HG03175 (cell line): ENCODE data around the gene ABHD17C.
"Not testable (repeated sequence)": the region's sequence is repeated elsewhere in the genome, so short reads cannot be mapped to it uniquely, and the experiment has no call there.

Experiments used
- ATAC-seq: cut with Tn5 transposase; IDR thresholded peaks from one replicate; pipeline ENCODE4 v1.9.1; 2021; ENCODE audit warnings: mild to moderate bottlenecking, moderate library complexity; ENCODE audit not compliant: unreplicated experiment

ABHD17C gene

DNA sequence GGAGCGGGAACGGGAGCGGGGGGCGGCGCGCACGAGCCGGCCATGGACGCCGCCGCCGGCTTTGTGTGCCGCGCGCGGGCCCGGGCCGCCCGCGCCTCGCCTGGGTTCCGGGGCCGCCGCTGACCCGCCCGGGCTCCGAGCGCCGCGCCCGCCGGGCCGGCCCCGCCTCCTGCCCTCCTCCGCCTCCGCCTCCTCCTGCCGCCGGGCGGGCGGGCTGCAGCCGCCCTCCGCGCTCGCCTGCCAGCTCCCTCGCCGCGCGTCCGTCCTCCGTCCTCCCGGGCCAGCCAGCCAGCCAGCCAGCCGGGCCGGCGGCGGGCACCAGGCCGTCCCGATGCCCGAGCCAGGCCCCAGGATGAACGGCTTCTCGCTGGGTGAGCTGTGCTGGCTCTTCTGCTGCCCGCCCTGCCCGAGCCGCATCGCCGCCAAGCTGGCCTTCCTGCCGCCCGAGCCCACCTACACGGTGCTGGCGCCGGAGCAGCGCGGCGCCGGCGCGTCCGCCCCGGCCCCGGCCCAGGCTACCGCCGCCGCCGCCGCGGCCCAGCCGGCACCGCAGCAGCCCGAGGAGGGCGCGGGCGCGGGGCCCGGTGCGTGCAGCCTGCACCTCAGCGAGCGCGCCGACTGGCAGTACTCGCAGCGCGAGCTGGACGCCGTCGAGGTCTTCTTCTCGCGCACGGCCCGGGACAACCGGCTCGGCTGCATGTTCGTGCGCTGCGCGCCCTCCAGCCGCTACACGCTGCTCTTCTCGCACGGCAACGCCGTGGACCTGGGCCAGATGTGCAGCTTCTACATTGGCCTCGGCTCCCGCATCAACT lies at the start of gene ABHD17C:
Gene ABHD17C (plus strand): TSS at position 212 of the 812 bp plus-strand sequence. CDS start 120 bp downstream, at position 332.
- peak; percentile 68 for ATAC-seq

DNA sequence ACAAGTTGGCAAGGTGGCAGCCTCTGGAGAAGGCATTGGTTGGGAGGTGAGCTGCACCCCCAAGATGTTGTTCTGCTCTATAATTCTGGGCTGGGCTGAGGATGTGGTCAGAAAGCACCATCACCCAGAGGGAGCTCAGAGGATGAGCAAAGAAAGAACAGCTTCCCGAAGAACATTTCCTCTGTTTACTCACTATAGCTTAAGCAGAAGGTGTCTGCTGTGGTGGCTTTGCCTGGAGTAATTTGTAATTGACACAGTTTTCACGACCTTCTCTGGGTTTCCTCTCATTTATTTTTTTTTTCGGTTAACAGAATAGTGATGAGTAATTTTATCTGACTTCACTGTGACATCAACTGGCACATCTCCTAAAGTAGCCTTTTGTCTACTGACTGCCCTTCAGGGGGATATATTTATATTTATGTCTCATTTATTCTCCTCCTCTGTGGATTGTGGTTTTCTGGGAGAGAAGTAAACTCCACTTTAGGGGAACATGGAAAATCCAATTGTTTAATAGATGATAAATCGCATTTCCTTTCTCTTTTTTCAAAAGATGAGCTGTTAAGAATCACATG lies 49.5 kb upstream of the ABHD17C start:
- no peak for ATAC-seq

GRCh38 chr15:80647424-80647823 lies 47.7 kb upstream of the ABHD17C start:
- not testable (repeated sequence) for ATAC-seq

DNA sequence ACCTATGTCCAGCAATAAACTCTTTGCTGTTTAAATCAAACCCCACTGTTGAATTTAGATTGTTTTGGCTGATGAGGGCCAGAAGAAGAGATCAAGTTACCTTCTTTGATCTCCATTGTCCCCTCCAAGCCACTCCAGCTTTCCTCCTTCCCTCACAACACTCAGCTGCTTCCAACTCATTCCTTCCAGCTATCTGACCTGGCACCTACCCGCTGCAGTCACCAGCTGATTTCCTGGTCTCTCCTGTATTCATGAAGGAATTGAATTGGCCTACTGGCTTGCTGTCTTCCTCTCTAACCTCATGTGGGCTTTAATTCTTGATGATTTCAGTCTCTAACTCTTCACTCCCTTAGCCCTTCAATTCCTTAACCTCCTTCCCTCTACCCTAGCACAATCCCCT lies 40.8 kb upstream of the ABHD17C start:
- ATAC-seq, result no peak

GRCh38 chr15:80659375-80659774 lies 35.7 kb upstream of the ABHD17C start:
- ATAC-seq, result no peak

DNA sequence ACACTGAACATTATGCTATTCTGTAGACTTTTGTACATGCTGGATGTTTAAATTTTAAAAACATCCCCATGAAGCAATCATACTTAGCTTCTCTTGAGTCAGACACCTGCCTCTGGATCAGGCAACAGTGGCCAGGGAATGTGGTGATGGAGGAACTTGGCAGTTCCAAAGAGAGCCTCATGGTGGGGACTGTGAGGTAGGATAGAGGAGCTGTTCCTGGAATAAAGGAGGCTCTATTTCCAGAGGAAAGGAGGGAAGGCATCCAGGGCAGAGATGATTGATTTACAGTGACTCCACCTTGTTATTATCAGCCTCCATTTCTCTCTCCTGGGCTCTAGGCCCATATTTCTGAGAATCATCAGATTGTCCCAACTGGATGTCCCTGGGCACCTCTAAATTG lies 35.0 kb upstream of the ABHD17C start:
- no peak for ATAC-seq

DNA sequence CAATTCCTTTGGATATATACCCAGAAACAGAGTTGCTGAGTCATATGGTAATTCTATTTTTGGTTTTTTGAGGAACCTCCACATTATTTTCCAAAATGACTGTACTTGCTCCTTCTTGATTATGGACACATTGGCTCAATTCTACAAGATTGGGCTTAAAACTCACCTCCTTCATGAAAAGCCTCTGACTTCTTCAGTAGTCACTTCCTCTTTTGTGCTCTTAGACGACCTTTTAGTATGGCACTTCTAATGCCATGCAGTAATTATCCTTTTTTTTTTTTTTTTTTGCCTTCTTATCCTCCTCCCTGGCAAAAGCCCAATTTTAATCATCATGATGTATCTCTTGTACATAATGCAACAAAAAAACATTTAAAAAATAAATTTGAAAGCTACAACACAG lies 33.0 kb upstream of the ABHD17C start:
- no peak for ATAC-seq

GRCh38 chr15:80662757-80663553 lies 32.2 kb upstream of the ABHD17C start:
- ATAC-seq, result no peak

GRCh38 chr15:80665151-80665550 lies 30.0 kb upstream of the ABHD17C start:
- ATAC-seq, result no peak

DNA sequence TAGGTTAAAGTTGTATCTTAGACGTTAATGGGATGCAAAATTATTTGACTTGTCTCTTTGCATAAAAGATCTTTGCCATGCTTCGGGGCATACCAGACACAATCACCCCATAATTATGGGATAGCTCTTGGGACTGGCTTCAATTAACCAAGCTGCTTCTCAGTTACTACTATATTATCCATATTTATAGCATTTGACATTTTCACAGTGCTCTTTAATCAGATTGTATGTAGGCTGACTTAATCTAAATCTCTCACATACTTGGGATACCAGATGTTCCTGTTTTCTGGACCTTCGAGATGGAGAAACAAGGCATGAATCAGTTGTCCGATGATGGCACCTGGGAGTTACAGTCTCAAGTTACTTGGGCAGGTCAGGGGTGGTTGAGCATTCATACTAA lies 27.2 kb upstream of the ABHD17C start:
- no peak for ATAC-seq

GRCh38 chr15:80668546-80669236 lies 26.4 kb upstream of the ABHD17C start:
- ATAC-seq, result no peak

- ATAC-seq, result peak; percentile 39
These were observed 25.3 kb upstream of the ABHD17C start for GRCh38 chr15:80669663-80670273.

GRCh38 chr15:80673561-80674244 lies 21.4 kb upstream of the ABHD17C start:
- ATAC-seq, result no peak

DNA sequence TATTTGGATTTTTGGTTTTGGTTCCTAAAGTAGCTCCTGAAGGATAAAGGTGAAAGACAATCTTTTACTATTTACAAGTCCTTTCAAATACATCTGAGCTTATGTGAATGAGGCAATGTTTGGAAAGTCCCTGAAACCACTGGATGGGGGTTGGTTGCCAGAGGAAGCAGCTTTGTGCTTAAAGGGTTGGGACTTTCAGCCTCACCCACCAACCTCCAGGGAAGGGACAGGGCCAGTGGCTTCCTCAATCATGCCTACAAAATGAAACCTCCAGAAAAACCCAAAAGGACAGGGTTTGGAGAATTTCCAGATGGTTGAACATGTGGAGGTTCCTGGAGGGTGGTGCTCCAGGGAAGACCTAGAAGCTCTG lies 20.9 kb upstream of the ABHD17C start:
- no peak for ATAC-seq

- no peak for ATAC-seq
These were observed 18.1 kb upstream of the ABHD17C start for GRCh38 chr15:80677041-80677440.

- no peak for ATAC-seq
These were observed 15.8 kb upstream of the ABHD17C start for GRCh38 chr15:80679167-80679803.

- no peak for ATAC-seq
These were observed 15.3 kb upstream of the ABHD17C start for GRCh38 chr15:80679804-80680175.

DNA sequence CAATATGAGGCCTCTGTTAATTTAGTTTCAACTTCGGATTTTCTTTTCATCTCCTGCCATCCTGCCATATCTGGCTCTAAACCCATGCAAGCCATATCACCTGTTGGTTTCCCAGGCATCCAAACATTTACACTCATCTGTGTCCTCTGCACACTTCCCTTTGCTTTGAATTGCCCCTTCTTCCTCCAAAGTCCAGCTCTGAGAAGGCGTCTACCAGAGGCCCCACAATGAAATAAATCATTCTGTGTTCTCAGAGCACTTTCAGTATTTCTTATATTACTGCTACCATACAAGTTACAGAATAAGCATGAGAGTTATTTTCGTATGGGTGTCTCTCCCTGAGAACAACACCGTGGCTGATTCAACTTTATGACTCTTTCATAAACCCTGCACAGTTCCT lies 12.9 kb upstream of the ABHD17C start:
- no peak for ATAC-seq

DNA sequence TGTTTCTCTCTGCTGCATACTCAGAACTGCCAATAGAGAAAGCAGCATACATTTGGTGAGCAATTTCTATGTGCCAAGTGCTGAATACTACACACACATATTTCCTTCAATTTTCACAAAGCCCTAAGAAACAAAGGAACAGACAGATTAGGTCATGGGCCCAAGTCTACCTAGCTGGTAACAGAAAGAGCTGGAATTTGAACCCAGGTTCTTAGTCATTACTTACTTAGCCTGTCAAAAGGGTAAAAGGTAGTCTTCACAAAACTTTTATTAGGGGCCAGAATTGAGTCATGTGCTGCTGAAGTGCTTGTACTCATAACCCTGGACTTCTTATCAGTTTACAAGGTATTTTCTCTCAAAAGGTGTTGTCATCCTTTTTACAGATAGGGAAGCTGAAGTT lies 10.4 kb upstream of the ABHD17C start:
- no peak for ATAC-seq

DNA sequence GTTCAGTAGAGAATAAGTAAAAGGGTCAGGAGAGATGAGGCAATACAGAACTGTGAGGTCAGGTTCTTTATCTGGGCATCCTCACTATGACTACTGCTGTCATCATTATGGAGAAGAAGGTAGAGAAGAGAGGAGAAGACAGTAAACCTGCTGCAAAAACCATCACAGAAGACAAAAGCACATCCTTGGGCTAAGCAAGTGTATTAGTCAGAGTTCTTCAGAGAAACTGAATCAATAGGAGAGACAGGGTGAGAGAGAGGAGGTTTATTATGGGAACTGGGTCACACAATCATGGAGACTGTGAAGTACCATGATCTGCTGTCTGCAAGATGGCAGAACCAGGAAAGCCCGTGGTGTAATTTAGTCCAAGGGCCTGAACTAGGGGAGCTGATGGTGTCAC lies 9.5 kb upstream of the ABHD17C start:
- no peak for ATAC-seq
